GM04503 (cell line): ENCODE measurements around the gene TTLL11.
"Not testable (repeated sequence)": the region's sequence is repeated elsewhere in the genome, so short reads cannot be mapped to it uniquely, and the experiment has no call there.

Source experiments
- DNase-seq: peaks from one replicate; pipeline ENCODE4 v3.0.0-alpha.2; 2012; ENCODE audit warnings: low read depth

TTLL11 gene

DNA sequence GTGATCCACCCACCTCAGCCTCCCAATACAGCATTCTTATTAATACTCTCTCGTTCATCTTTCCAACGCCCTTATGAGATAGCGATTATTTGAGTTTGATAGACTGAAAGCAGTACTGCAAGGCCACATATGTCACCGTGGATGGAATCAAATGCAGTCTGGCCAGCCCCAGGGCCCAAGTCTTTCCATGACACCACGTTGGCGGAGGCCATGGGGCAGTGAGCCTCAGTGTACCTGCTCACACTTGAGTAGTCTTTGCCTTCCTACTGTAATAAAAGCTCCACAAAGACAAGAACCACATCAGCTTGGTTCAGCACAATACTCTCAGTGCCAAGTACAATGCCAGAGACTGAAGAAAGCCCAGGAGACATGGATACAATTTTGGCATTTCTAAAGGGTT, 88.5 kb downstream of the TTLL11 start:
- no peak for DNase-seq

DNA sequence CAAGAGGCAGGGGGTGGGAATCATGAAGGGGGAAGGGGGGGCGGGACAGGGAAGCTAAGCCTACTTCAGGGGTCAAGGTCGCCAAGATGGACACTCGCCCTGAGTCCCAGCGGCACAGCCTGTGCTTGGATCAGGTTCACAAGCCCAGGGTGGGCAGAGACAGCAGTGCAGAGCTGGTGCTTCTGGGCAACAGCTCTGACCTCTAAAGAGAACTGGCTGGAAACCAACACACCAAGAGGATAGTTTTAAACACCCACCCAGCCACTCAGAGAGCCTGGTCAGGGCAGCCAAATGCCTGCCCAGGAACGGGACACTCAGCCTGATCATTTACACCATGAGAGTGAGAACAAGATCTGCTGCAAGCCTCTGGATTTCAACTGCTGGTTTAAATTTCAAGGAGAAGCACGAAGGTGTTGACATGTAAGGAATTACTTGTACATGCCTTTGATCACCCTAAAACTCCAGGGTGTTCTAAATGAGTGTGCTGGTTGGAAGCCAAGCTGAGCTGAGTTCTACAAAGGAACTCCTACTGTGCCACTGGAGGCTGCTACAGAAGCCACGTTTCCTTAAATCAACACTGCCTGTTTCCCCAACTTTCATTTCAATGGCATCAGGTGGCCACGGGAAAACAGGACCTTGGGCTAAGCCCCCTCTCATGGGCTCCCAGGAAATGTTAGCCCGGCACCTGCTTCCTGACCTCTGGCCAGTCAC, 91.5 kb downstream of the TTLL11 start:
- no peak for DNase-seq

DNA sequence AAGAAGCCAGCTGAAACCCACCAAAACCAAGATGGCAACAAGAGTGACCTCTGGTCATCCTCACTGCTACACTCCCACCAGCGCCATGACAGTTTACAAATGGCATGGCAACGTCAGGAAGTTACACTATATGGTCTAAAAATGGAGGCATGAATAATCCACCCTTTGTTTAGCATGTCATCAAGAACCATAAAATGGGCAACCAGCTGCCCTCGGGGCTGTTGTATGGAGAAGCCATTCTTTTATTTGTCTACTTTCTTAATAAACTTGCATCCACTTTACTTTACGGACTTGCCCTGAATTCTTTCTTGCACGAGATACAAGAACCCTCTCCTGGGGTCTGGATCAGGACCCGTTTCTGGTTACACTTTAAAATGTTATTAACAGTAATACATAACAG, 92.6 kb downstream of the TTLL11 start:
- DNase-seq: not testable (repeated sequence)

- DNase-seq: no peak
Measured at GRCh38 chr9:121999556-121999955, 93.6 kb downstream of the TTLL11 start.

- no peak for DNase-seq
Measured at GRCh38 chr9:121998513-121999049, 94.5 kb downstream of the TTLL11 start.

- DNase-seq: no peak
Measured at GRCh38 chr9:121997791-121998190, 95.3 kb downstream of the TTLL11 start.

DNA sequence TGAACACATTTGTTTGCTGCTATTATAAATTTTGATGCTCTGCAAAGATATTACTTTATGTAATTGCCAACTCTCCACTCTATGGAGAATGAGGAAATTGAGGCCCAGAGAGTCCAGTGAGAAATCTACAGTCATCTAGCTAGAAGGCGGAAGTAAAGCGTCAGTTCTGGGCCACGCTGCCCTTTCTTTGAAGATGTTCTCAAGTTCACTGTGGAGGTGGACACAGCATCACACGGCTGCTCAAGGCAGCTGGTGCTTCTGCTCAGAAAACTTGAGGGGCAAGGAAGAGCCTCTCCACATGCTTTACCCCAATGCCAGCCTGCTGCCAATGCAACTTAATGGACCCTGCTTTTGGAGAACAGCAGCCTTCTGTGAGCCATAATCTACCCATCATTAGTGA, 96.3 kb downstream of the TTLL11 start:
- no peak for DNase-seq

- no peak for DNase-seq
Measured at GRCh38 chr9:121995997-121996396, 97.1 kb downstream of the TTLL11 start.

DNA sequence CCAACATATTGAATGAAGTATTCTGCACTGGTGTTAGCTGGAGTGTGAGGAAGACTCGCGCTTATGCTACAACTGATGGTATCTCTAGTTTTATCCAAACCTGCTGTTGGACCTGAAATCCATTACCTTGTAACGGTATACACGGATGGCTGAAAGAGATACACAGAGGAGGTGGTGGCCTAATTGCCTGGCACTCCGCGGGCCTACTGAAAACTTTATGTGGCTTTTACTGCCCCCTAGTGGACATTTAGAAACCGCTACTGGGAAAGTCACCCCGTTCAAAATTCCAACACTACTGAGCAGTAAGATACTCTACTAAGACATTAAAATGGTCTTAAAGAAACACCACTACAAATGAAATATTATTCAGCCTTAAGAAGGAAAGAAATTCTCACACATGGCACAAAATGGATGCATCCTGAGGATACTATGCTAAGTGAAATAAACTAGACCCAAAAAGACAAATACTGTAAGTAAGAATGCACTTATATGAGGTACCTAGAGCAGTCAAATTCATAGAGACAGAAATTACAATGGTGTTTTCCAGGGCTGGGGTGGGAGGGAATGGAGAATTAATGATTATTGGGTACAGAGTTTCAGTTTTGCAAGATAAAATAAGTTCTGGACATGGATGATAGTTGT, 100.4 kb downstream of the TTLL11 start:
- no peak for DNase-seq

- DNase-seq: no peak
Measured at GRCh38 chr9:121991307-121991661, 101.8 kb downstream of the TTLL11 start.

GRCh38 chr9:121990600-121991306, 102.4 kb downstream of the TTLL11 start:
- DNase-seq: no peak

DNA sequence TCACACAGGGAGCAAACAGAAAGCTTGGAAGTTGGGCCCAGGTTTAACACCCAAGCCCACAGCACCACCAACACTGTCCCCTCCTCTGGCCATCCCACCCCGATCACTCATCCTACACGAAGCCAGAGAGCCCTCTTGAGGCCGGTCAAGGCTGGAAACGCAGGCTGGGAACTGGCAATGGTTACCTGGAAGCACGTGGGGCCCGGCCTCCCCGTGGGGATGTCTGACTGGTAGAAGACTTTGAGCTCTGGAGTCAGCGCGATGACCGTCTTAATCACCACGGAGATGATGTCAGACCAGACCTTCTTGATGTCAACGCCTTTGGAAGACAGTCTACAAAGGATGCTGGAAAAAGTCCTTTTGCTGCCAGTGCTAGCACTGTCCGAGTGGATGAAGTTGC, 104.1 kb downstream of the TTLL11 start:
- DNase-seq: no peak

- DNase-seq: no peak
Measured at GRCh38 chr9:121987314-121987713, 105.8 kb downstream of the TTLL11 start.

DNA sequence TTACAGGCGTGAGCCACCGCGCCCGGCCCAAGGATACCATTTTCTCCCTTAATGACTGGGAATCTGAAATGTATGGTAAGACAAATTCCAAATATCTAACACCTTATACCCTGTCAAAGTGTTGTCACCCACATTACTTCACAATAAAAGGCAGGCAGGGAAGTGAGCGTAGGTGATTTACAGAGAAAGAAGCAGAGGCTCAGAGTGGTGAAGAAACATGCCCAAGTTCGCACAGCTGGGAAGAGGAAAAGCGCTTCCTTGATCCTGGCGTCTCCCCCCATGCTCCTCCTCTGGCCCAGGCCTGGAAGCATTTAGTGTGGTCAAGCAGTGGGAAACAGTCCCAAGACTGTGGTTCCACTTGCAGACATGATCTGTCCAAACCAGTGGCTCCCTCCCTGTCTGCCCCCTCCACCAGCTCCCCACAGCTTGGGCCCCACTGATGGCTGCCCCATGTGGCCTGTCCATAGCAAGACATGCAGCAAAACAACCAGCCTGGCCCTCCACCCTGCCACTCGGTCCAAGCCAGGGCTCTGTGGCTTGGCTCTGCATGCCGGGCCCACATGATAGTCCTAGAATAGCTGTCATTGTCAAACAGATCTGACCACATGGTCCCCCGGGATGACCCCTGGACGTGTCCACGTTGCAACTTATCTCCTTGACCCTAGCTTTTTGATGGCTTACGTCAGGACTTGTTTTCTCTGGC, 107.2 kb downstream of the TTLL11 start:
- DNase-seq: peak; percentile 46

DNA sequence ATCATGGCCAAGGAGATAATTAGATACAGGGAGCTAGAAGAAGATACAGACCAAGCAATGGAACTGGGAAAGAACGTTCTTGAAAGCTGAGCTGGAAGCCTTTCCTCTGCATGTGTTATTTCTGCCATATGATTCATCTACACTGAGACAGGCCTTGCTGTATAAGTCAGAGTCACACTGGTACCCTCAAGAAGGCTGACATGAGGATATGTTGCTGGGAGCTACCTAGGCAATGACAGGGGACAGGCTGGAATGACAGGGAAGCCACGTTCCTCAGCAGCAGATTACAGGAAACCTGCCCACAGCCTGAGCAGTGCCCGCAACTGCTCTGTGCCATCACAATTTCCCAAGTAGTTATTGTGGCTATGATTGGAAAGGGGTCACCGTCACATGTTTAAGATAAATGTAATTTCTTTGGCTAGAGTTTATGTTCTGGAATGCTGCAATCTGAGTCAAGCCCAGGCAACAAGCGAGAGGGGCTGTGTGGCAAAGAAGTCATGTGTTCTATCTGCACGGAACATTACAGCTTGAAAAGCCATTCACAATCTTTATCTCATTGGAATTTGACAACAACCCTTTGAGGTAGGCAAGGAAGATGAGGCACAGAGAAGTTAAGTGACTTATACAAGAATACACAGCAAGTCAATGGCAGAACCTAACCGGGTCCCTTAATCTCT, 108.2 kb downstream of the TTLL11 start:
- DNase-seq: peak; percentile 77

- DNase-seq: no peak
Measured at GRCh38 chr9:121983736-121984135, 109.4 kb downstream of the TTLL11 start.

GRCh38 chr9:121981118-121981883, 111.8 kb downstream of the TTLL11 start:
- DNase-seq: no peak

DNA sequence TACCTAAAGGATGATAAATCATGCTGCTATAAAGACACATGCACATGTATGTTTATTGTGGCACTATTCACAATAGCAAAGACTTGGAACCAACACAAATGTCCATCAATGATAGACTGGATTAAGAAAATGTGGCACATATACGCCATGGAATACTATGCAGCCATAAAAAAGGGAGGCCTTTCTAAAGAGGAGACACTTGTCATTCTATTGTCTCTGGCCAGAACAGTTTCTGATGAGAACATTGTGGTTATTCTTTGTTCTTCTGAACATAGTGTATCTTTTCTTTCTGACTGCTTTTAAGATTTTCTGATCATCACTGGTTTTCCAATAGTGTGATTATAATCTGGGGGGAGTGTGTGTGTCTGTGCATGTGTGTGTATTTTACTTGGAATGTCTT, 112.4 kb downstream of the TTLL11 start:
- not testable (repeated sequence) for DNase-seq

GRCh38 chr9:121979736-121980135, 113.4 kb downstream of the TTLL11 start:
- no peak for DNase-seq

- no peak for DNase-seq
Measured at GRCh38 chr9:121976751-121977150, 116.4 kb downstream of the TTLL11 start.

GRCh38 chr9:121975801-121976277, 117.3 kb downstream of the TTLL11 start:
- no peak for DNase-seq
